Measurements from ENCODE around the gene GOLIM4.

DNA sequence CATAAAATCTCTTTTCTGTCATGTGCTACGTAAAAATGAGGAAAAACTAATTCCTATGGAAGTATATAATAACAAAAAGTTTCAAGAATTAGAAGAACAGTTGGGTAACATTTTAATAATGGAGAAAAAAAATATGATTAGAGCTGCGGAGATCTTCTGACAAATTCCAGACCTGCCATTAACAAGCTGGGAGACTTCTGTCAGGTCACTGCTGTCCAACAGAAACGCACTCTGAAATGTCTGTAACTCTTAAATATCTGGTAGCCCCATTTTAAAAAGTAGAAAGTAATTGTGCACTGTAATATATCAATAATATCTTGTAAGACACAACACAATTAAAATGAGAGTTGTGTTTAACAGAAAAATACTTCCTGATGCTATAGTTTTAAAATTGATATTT is 15.7 kb downstream of the GOLIM4 start:
- TF ChIP-seq ZNF274 (IDR thresholded peaks at IDR 0.05; ENCODE audit: low read depth, low read length): no peak
- no peak for TF ChIP-seq YY1 (IDR thresholded peaks at IDR 0.05; ENCODE audit: insufficient read depth, insufficient read length)
- no peak for TF ChIP-seq SUZ12 (IDR thresholded peaks at IDR 0.05; ENCODE audit: extremely low read depth, insufficient read depth, insufficient read length)

Data from NT2/D1 (cell line).